HFFc6 (cell line): ENCODE data around the gene SPRYD3. TPM values are rescaled to one million over a fixed set of nuclear protein-coding genes. Genes with fewer than 3 reads are reported as not detected.
A peak's percentile ranks its signal among the peaks of the same experiment; 100 is the strongest.

Experiments used
- DNase-seq: peaks from one replicate; pipeline ENCODE4 v3.0.0-alpha.2; 2018
- H3K27ac Mint-ChIP-seq: 2 replicates; pipeline ENCODE4 v1.8.0; 2020; ENCODE audit warnings: mild to moderate bottlenecking, mixed read lengths
- H3K27me3 Mint-ChIP-seq: 2 replicates; pipeline ENCODE4 v1.8.0; 2021; ENCODE audit warnings: mild to moderate bottlenecking, moderate library complexity, mixed read lengths; ENCODE audit not compliant: insufficient read depth
- H3K36me3 Mint-ChIP-seq: 2 replicates; pipeline ENCODE4 v1.8.0; 2021; ENCODE audit warnings: low read depth, mixed read lengths
- H3K4me1 Mint-ChIP-seq: 2 replicates; pipeline ENCODE4 v1.8.0; 2020; ENCODE audit warnings: low read depth, mixed read lengths
- H3K4me3 Mint-ChIP-seq: 2 replicates; pipeline ENCODE4 v1.8.0; 2020; ENCODE audit warnings: mild to moderate bottlenecking, moderate library complexity, mixed read lengths
- H3K9me3 Mint-ChIP-seq: 2 replicates; pipeline ENCODE4 v1.8.0; 2020; ENCODE audit warnings: mild to moderate bottlenecking, mixed read lengths
- total RNA-seq, 6 experiments: library from RNA; stranded (reverse); fragmentation: NEBNext Ultra II Directional; extraction: Animal tissue kit (Norgen Biotek cat#: 25700); gene quantifications; 2 replicates in 1 of 6; 3 replicates in 5 of 6; pipeline ENCODE4 v1.2.3, GENCODE V29; 2021
- TF ChIP-seq, protein P1 (sequence below): fragments of 200-600 bp; sonication (generic); IDR thresholded peaks from 2 replicates; pipeline ENCODE4 v1.5.0; 2021; ENCODE audit warnings: antibody characterized with exemption, mild to moderate bottlenecking

Gene SPRYD3
- total RNA-seq, 6 experiments from 2014 or later, result 50.5 to 59.4 (median 54.9) TPM

DNA sequence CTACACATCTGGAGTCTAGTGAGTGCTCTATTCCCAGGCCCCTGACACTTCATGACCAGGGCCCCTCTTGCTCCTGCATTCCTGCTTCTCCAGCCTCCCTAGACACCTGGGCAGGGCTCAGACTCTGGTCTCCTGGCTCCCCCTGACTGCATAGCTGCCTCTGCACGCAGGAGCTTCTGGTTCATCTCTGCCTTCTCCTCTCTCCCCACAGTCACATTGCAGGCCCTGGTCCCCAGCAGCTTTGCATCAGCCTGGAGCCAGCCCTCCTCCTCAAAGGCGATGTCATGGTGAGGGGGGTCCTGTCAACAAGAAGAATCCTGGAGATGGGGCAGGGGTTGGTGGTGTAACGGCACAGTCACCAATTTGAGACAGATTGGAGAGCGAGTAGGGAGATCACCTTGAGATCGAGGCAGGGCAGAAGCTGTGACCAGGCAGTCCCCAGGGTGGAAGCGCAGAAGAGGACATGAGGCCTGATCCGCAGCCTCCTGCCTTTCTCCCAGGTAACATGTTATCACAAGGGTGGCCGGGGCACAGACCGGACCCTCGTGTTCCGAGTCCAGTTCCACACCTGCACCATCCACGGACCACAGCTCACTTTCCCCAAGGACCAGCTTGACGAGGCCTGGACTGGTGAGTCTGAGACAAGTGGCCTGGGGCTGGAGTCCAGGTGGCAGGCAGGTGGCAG lies 21.2 kb downstream of the SPRYD3 start:
- DNase-seq, result no peak
- Mint-ChIP-seq H3K27ac (no peak overlapping the region), H3K36me3 (peaks cover 7% of the 10 kb centered on the region), H3K4me3 (no peak overlapping the region), H3K27me3 (peaks cover 22% of the 10 kb centered on the region), H3K9me3 (no peaks in the 10 kb centered on the region), H3K4me1 (peaks cover 25% of the 10 kb centered on the region)
- TF ChIP-seq, protein P1, sequence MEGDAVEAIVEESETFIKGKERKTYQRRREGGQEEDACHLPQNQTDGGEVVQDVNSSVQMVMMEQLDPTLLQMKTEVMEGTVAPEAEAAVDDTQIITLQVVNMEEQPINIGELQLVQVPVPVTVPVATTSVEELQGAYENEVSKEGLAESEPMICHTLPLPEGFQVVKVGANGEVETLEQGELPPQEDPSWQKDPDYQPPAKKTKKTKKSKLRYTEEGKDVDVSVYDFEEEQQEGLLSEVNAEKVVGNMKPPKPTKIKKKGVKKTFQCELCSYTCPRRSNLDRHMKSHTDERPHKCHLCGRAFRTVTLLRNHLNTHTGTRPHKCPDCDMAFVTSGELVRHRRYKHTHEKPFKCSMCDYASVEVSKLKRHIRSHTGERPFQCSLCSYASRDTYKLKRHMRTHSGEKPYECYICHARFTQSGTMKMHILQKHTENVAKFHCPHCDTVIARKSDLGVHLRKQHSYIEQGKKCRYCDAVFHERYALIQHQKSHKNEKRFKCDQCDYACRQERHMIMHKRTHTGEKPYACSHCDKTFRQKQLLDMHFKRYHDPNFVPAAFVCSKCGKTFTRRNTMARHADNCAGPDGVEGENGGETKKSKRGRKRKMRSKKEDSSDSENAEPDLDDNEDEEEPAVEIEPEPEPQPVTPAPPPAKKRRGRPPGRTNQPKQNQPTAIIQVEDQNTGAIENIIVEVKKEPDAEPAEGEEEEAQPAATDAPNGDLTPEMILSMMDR, result no peak

DNA sequence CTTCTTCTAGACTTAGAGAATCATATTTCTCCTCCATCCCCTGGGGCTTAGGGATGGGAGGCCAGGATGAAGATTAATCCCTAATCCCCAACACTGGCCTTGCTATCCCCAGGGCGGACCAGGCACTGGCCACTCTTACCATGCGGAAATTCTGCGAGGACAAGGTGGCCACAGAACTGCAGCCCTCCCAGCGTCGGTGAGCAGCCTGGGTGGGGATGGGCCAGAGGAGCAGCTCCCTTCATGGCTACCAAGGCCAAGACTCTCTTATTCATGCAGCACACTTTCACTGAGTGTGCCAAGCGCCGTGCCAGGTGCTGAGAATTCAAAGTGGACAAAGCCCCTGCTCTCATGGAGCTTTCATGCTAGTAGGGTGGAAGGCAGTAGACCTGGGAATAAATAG lies 22.3 kb downstream of the SPRYD3 start:
- no peaks in the 10 kb centered on the region for H3K9me3 Mint-ChIP-seq
- H3K4me1 Mint-ChIP-seq, result peaks cover 32% of the 10 kb centered on the region
- H3K27ac Mint-ChIP-seq, result no peak overlapping the region
- TF ChIP-seq, protein P1, result no peak
- DNase-seq, result no peak
- no peak overlapping the region for H3K4me3 Mint-ChIP-seq
- peaks cover 7% of the 10 kb centered on the region for H3K36me3 Mint-ChIP-seq
- H3K27me3 Mint-ChIP-seq, result peaks cover 22% of the 10 kb centered on the region

DNA sequence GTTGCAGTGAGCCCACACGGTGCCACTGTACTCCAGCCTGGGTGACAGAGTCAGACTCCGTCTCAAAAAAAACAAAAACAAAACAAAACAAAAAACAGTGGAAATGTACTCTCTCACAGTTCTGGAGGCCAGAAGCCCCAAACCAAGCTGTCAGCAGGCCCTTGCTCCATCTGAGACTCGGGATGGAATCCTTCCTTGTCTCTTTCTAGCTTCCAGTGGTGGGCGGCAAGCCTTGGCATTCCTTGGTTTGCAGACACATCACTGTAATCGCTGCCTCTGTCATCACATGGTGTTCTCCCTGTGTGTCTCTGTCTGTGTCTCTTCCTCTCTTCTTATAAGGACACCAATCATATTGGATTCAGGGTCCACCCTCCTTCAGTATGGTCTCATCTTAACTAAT lies 22.9 kb downstream of the SPRYD3 start:
- H3K27ac Mint-ChIP-seq, result no peak overlapping the region
- H3K4me1 Mint-ChIP-seq, result peaks cover 34% of the 10 kb centered on the region
- TF ChIP-seq, protein P1, result no peak
- H3K4me3 Mint-ChIP-seq, result no peak overlapping the region
- H3K27me3 Mint-ChIP-seq, result peaks cover 17% of the 10 kb centered on the region
- H3K36me3 Mint-ChIP-seq, result peaks cover 7% of the 10 kb centered on the region
- no peak for DNase-seq
- H3K9me3 Mint-ChIP-seq, result no peaks in the 10 kb centered on the region

DNA sequence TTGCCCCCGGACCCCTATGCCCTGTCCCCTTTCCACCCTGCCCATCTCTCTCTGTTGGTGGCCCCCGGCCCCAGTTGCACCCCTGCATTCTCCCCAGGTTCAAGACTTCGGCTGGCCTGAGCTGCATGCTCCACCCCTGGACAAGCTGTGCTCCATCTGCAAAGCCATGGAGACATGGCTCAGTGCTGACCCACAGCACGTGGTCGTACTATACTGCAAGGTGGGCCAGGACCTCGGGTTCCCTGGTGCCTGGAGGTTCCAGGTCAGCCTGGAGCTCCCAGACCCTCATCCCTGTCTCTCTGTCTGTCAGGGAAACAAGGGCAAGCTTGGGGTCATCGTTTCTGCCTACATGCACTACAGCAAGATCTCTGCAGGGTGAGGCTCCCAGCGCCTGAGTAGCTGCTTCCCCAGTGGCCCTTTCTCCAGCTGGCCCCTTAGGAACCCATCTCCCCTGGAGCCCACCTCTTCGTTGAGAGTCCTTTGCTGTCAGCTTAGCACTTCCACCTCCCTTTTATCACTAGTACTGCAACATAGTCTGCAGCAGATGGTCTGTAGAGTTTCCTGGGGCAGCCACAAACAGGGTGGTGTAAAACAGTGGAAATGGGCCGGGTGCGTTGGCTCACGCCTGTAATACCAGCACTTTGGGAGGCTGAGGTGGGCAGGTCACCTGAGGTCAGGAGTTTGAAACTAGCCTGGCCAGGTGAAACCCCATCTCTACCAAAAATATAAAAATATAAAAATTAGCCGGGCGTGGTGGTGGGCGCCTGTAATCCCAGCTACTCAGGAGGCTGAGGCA lies 23.5 kb downstream of the SPRYD3 start:
- TF ChIP-seq, protein P1, result no peak
- DNase-seq, result no peak

DNA sequence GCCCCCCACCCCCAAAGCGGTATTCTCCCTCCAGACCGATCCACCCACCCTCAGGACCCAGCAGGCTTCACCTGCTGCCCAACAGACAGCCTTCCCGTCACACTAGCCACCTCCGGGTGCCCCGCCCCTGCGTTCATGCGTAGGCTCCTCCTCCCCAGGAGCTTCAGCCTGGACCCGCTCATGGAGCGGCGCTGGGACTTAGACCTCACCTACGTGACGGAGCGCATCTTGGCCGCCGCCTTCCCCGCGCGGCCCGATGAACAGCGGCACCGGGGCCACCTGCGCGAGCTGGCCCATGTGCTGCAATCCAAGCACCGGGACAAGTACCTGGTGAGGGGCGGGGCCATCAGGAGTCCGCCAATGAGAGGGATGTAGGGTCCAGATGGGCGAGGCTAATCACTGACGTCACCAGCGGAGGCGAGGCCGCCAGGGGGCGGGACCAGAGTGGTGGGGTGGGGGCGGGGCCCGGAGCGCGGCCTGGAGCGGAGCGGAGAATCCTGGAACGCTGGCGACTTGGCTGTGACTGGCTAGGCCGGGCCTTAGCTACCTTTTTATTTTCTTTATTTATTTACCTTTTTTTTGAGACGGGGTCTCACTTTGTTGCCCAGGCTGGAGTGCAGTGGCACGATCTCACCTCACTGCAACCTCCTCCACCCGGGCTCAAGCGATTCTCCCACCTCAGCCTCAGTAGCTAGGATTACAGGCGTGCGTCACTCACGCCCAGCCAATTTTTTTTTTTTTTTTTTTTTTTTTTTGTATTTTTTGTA lies 24.9 kb downstream of the SPRYD3 start:
- Mint-ChIP-seq H3K36me3 (peaks cover 7% of the 10 kb centered on the region), H3K4me1 (peaks cover 48% of the 10 kb centered on the region), H3K27ac (peak overlapping the region; percentile 69), H3K9me3 (no peaks in the 10 kb centered on the region), H3K27me3 (peaks cover 5% of the 10 kb centered on the region), H3K4me3 (peak overlapping the region; percentile 77)
- TF ChIP-seq, protein P1, result no peak
- DNase-seq, result no peak

More for the DNA sequence above, 23.5 kb downstream of the SPRYD3 start:
- Mint-ChIP-seq H3K27ac (no peak overlapping the region), H3K9me3 (no peaks in the 10 kb centered on the region), H3K36me3 (peaks cover 7% of the 10 kb centered on the region), H3K27me3 (peaks cover 11% of the 10 kb centered on the region), H3K4me3 (no peak overlapping the region), H3K4me1 (peaks cover 39% of the 10 kb centered on the region)
